OCI-LY1 (cell line): Measurements from ENCODE around the gene CEP112.

ENCODE experiments used
- H2AFZ ChIP-seq: fragments of 200-600 bp; sonication (generic), shearing (Covaris generic); 2 replicates; pipeline ENCODE4 v1.6.0; 2014; ENCODE audit warnings: antibody characterized with exemption, mild to moderate bottlenecking, low read length
- H3F3A ChIP-seq: fragments of 200-600 bp; sonication (generic), shearing (Covaris generic); 2 replicates; pipeline ENCODE4 v1.6.0; 2014; ENCODE audit warnings: mild to moderate bottlenecking, antibody characterized with exemption, low read length, moderate library complexity; ENCODE audit not compliant: insufficient read depth
- H3K27ac ChIP-seq: fragments of 200-600 bp; sonication (generic); 2 replicates; pipeline ENCODE4 v1.5.1; 2014; ENCODE audit warnings: low read length, mixed run types, mild to moderate bottlenecking, low read depth; ENCODE audit not compliant: poor library complexity, severe bottlenecking
- H3K27me3 ChIP-seq: fragments of 200-600 bp; sonication (generic); 2 replicates; pipeline ENCODE4 v1.6.0; 2014; ENCODE audit warnings: antibody characterized with exemption, mild to moderate bottlenecking, low read length, moderate library complexity; ENCODE audit not compliant: insufficient read depth
- H3K36me3 ChIP-seq: fragments of 200-600 bp; sonication (generic); 2 replicates; pipeline ENCODE4 v1.6.1; 2014; ENCODE audit warnings: mild to moderate bottlenecking, antibody characterized with exemption, low read length, moderate library complexity, mixed read lengths; ENCODE audit not compliant: insufficient read depth
- H3K4me1 ChIP-seq: fragments of 200-600 bp; sonication (generic); 2 replicates; pipeline ENCODE4 v1.5.1; 2014; ENCODE audit warnings: mild to moderate bottlenecking, low read length, moderate library complexity; ENCODE audit not compliant: insufficient read depth, severe bottlenecking
- H3K4me2 ChIP-seq: fragments of 200-600 bp; sonication (generic), shearing (Covaris generic); 2 replicates; pipeline ENCODE4 v1.6.1; 2014; ENCODE audit warnings: low read length
- H3K4me3 ChIP-seq: fragments of 200-600 bp; sonication (generic); 2 replicates; pipeline ENCODE4 v1.5.1; 2014; ENCODE audit warnings: low read length, low read depth, mild to moderate bottlenecking, mixed read lengths; ENCODE audit not compliant: poor library complexity, severe bottlenecking
- H3K79me2 ChIP-seq: fragments of 200-600 bp; shearing (Covaris generic); 2 replicates; pipeline ENCODE4 v1.6.1; 2016; ENCODE audit warnings: mixed run types, low read length, mixed read lengths; ENCODE audit not compliant: insufficient read depth
- H3K9ac ChIP-seq: fragments of 200-600 bp; sonication (generic), shearing (Covaris generic); 2 replicates; pipeline ENCODE4 v1.6.1; 2014; ENCODE audit warnings: mild to moderate bottlenecking, low read length, mixed read lengths
- H3K9me2 ChIP-seq: fragments of 200-600 bp; sonication (generic), shearing (Covaris generic); 2 replicates; pipeline ENCODE4 v1.6.1; 2014; ENCODE audit warnings: low read depth, mild to moderate bottlenecking, low read length, mixed read lengths
- H3K9me3 ChIP-seq: fragments of 200-600 bp; shearing (Covaris generic); 2 replicates; pipeline ENCODE4 v1.6.1; 2014; ENCODE audit warnings: low read length, mixed read lengths
- H4K20me1 ChIP-seq: fragments of 200-600 bp; sonication (generic), shearing (Covaris generic); 2 replicates; pipeline ENCODE4 v1.6.0; 2016; ENCODE audit warnings: mild to moderate bottlenecking, low read length; ENCODE audit not compliant: insufficient read depth
- EZH2 ChIP-seq: fragments of 200-600 bp; sonication (generic), shearing (Covaris generic); IDR thresholded peaks from 2 replicates; pipeline ENCODE4 v1.8.0; 2017; ENCODE audit warnings: borderline replicate concordance, mixed run types, mild to moderate bottlenecking, antibody characterized with exemption, low read length, moderate library complexity, mixed read lengths
- TF ChIP-seq, protein P1 (sequence below): fragments of 200-600 bp; sonication (generic), shearing (Covaris generic); IDR thresholded peaks from 2 replicates; pipeline ENCODE4 v1.5.1; 2017; ENCODE audit warnings: mild to moderate bottlenecking, antibody characterized with exemption, low read length, moderate library complexity, mixed read lengths

Gene CEP112

DNA sequence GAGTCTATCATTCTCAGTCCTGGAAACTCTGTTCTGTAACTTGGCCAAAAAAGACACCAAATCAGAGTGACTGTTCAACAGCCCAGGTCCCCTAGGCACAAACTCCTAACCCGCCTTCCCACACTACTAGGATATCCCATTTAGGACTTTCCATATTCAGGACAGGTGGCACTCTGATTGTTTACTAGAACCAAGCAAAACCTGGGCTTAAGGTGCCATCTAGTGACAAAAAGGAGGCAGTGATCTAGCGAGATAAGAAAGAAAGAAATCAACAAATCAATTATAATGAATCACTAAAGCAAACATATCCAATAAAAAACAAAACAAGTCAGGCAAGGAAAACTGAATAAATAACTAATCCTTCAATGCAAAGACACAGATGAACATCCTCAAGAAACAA is 203.9 kb downstream of the CEP112 start:
- no peaks in the 10 kb centered on the region for H3K79me2 ChIP-seq
- H3K4me1 ChIP-seq: no peaks in the 10 kb centered on the region
- H3K4me3 ChIP-seq: no peak overlapping the region
- no peaks in the 10 kb centered on the region for H3K27me3 ChIP-seq
- no peak overlapping the region for H3K9ac ChIP-seq
- H3K36me3 ChIP-seq: no peaks in the 10 kb centered on the region
- no peaks in the 10 kb centered on the region for H3F3A ChIP-seq
- no peaks in the 10 kb centered on the region for H3K9me2 ChIP-seq
- no peak overlapping the region for H2AFZ ChIP-seq
- no peak overlapping the region for H3K27ac ChIP-seq
- TF ChIP-seq EZH2: no peak
- TF ChIP-seq, protein P1, sequence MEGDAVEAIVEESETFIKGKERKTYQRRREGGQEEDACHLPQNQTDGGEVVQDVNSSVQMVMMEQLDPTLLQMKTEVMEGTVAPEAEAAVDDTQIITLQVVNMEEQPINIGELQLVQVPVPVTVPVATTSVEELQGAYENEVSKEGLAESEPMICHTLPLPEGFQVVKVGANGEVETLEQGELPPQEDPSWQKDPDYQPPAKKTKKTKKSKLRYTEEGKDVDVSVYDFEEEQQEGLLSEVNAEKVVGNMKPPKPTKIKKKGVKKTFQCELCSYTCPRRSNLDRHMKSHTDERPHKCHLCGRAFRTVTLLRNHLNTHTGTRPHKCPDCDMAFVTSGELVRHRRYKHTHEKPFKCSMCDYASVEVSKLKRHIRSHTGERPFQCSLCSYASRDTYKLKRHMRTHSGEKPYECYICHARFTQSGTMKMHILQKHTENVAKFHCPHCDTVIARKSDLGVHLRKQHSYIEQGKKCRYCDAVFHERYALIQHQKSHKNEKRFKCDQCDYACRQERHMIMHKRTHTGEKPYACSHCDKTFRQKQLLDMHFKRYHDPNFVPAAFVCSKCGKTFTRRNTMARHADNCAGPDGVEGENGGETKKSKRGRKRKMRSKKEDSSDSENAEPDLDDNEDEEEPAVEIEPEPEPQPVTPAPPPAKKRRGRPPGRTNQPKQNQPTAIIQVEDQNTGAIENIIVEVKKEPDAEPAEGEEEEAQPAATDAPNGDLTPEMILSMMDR: peak; percentile 74
- H3K9me3 ChIP-seq: no peaks in the 10 kb centered on the region
- H4K20me1 ChIP-seq: no peaks in the 10 kb centered on the region
- no peak overlapping the region for H3K4me2 ChIP-seq

DNA sequence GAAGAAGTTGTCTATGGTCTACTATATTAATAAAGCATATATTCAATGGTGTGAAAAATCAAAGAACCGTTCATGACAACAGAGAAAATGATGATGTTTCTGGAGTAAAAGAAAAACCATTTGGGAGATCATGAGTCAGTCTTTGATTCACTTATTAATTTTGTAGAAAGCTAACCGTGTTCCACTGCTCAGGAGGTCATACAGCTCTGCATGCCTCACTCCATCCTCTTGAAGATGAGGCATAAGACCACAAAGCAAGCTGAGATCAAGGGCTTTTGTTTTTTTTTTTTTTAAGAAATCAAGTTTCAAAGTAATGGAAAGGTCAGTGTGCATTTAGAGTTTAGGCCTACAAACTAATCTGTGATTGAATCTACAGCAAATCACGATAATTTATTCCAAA is 206.4 kb downstream of the CEP112 start:
- no peak overlapping the region for H3K4me3 ChIP-seq
- no peaks in the 10 kb centered on the region for H3K4me1 ChIP-seq
- H3F3A ChIP-seq: no peaks in the 10 kb centered on the region
- H2AFZ ChIP-seq: no peak overlapping the region
- no peak overlapping the region for H3K27ac ChIP-seq
- no peaks in the 10 kb centered on the region for H3K9me2 ChIP-seq
- H3K9me3 ChIP-seq: no peaks in the 10 kb centered on the region
- H3K36me3 ChIP-seq: no peaks in the 10 kb centered on the region
- H3K9ac ChIP-seq: no peak overlapping the region
- no peak for TF ChIP-seq EZH2
- TF ChIP-seq, protein P1: no peak
- no peak overlapping the region for H3K4me2 ChIP-seq
- no peaks in the 10 kb centered on the region for H3K79me2 ChIP-seq
- no peaks in the 10 kb centered on the region for H4K20me1 ChIP-seq
- no peaks in the 10 kb centered on the region for H3K27me3 ChIP-seq

DNA sequence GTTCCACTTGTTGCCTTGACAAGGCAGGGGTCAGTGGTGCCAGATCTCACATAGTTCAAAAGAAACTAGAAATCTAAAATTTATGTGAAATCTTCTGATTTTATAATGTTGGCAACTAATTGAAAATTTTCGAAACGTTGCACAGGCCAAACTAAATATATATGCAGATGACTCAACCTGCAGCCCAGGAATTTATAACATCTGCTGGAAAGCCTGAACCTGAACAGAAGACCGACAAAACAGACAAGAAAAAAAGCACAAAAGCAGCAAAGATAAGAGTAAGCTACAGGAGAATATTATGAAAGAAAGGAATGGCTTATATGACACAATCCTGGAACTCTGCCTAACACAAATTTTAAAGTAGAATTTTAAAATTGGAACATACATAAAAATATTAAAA is 207.6 kb downstream of the CEP112 start:
- no peak for TF ChIP-seq EZH2
- TF ChIP-seq, protein P1: no peak
- H3K27me3 ChIP-seq: no peaks in the 10 kb centered on the region

More for the DNA sequence above, 207.6 kb downstream of the CEP112 start:
- Histone ChIP-seq H3F3A (no peaks in the 10 kb centered on the region), H3K9ac (no peak overlapping the region), H2AFZ (no peak overlapping the region), H3K36me3 (no peaks in the 10 kb centered on the region), H3K4me3 (no peak overlapping the region), H3K9me2 (no peaks in the 10 kb centered on the region), H3K27ac (no peak overlapping the region), H3K4me2 (no peak overlapping the region), H3K4me1 (no peaks in the 10 kb centered on the region), H3K9me3 (no peaks in the 10 kb centered on the region), H3K79me2 (no peaks in the 10 kb centered on the region), H4K20me1 (no peaks in the 10 kb centered on the region)
